Choroid plexus epithelial cell (primary cell): ENCODE results near the gene AKR1B15.

Experiments used
- DNase-seq: peaks from one replicate; pipeline ENCODE4 v3.0.0-alpha.2; 2010; ENCODE audit warnings: low read depth
- H3K4me3 ChIP-seq: 2 replicates; pipeline ENCODE4 v1.5.1; 2011; ENCODE audit warnings: low read depth, mild to moderate bottlenecking, control low read depth, low read length, moderate library complexity
- TF ChIP-seq, protein P1 (sequence below): conservative IDR thresholded peaks from 2 replicates; pipeline ENCODE4 v1.5.1; 2011; ENCODE audit warnings: low read depth, mild to moderate bottlenecking, control low read depth, inconsistent platforms, low read length, moderate library complexity

The AKR1B15 gene

DNA sequence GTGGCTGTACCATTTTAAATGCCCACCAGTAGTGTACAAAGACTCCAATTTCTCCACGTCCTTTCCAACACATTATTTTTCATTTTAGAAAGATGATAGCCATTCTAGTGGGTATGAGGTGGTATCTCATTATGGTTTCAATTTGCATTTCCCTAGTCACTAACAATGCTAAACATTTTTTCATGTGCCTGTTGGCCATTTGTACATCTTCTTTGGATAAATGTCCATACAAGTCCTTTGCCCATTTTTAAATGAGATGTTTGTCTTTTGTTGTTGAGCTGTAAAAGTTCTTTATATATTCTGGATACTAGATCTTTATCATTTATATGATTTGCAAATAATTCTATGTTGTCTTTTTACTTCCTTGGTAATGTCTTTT lies 78.9 kb downstream of the AKR1B15 start:
- DNase-seq: no peak
- no peak overlapping the region for H3K4me3 ChIP-seq
- TF ChIP-seq, protein P1, sequence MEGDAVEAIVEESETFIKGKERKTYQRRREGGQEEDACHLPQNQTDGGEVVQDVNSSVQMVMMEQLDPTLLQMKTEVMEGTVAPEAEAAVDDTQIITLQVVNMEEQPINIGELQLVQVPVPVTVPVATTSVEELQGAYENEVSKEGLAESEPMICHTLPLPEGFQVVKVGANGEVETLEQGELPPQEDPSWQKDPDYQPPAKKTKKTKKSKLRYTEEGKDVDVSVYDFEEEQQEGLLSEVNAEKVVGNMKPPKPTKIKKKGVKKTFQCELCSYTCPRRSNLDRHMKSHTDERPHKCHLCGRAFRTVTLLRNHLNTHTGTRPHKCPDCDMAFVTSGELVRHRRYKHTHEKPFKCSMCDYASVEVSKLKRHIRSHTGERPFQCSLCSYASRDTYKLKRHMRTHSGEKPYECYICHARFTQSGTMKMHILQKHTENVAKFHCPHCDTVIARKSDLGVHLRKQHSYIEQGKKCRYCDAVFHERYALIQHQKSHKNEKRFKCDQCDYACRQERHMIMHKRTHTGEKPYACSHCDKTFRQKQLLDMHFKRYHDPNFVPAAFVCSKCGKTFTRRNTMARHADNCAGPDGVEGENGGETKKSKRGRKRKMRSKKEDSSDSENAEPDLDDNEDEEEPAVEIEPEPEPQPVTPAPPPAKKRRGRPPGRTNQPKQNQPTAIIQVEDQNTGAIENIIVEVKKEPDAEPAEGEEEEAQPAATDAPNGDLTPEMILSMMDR: no peak

DNA sequence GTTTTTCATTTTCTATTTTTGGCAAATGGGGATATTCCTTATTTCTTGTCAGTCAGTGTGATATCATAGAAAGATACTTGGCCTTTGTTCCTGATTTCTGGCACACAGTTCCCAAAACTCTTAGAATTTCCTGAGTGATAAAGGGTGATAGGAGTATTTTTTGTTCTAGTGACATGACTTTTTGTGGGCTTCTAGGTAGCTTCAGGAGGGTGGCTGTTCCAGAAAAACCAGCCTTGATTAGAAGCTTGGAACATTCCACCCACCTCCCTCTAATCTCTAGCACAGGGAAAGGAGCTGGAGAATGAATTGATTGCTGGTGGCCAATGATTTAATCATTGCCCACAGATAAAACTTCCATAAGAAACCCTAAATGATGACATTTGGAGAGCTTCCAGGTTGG lies 80.5 kb downstream of the AKR1B15 start:
- DNase-seq: no peak
- TF ChIP-seq, protein P1: no peak
- H3K4me3 ChIP-seq: no peak overlapping the region
